Heart left ventricle (tissue), 13 donors: ENCODE data around the gene DPEP1.

Experiments
- POLR2A ChIP-seq, 2 donors: fragments of 450-650 bp; IDR thresholded peaks; one replicate each; pipeline ENCODE4 v1.6.1; 2017; ENCODE audit warnings: antibody characterized with exemption in 2 of 2, mild to moderate bottlenecking in 2 of 2, moderate library complexity in 2 of 2
- TF ChIP-seq, protein P1 (sequence below), 12 donors: fragments of 200-600 bp; sonication (generic) in 4 of 12; IDR thresholded peaks; one replicate each; pipeline versions ENCODE4 v1.5.0 to v1.8.0; 2018 to 2022; ENCODE audit warnings: antibody characterized with exemption in 12 of 12, mild to moderate bottlenecking in 5 of 12
- donor health status: ischemic (EF 13 %, LVEDD 7.1; RV severe dilation, severe dysfunction).
- donor health status: DM: no; HTN: yes; CAD: no.
- donor health status: DM: no; HTN: no; CAD: no.
- donor health status: ischemic (EF 25% LVEDD 6.9; RV normal size, moderate dysfunction).
- donor health status: ischemic (EF 25% LVEDD 5.7; RV mildly dilated, moderate dysfunction).
- donor health status: ischemic (EF 35%, LVEDD 5.7; RV mildly dilated, moderate dysfunction).
- donor health status: nonischemic (EF 11% LVEDD 7.7; RV severe dilation, severe dysfunction).
- donor health status: DM: yes; HTN: yes; CAD: no.
- donor health status: PGD.
- donor health status: ischemic (EF 29% LVEDD 5.4; RV normal size, mild dysfunction).
- donor health status: nonischemic (EF 23%, LVEDD 6.1; RV moderate dilation, normal function).

DNA sequence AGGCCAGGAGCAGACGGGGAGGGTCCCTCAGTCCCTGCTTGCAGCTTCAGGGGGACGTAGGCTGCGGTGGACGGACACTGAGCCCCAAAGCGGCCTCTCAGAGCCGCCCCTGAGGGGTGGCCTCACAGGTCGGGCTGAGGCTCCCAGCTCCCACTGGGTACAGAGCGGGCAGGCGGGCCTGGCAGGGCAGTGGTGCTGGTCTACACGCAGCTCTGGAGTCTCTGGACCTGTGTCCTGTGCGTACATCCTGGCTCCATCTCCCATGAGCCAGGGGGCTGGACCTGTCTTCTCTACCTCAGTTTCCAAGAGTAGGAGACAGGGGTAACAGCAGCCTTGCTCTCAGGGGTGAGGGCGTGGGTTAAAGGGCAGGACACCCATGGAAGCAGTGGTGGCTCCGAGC lies 1.7 kb downstream of the DPEP1 start:
- TF ChIP-seq, protein P1, sequence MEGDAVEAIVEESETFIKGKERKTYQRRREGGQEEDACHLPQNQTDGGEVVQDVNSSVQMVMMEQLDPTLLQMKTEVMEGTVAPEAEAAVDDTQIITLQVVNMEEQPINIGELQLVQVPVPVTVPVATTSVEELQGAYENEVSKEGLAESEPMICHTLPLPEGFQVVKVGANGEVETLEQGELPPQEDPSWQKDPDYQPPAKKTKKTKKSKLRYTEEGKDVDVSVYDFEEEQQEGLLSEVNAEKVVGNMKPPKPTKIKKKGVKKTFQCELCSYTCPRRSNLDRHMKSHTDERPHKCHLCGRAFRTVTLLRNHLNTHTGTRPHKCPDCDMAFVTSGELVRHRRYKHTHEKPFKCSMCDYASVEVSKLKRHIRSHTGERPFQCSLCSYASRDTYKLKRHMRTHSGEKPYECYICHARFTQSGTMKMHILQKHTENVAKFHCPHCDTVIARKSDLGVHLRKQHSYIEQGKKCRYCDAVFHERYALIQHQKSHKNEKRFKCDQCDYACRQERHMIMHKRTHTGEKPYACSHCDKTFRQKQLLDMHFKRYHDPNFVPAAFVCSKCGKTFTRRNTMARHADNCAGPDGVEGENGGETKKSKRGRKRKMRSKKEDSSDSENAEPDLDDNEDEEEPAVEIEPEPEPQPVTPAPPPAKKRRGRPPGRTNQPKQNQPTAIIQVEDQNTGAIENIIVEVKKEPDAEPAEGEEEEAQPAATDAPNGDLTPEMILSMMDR (IDR thresholded peaks at IDR 0.05), result no peak
- no peak for TF ChIP-seq POLR2A (IDR thresholded peaks at IDR 0.05)
